Bone marrow (tissue), 2 donors: ENCODE measurements around the gene SYNJ1.
"Not testable (repeated sequence)": the region's sequence is repeated elsewhere in the genome, so short reads cannot be mapped to it uniquely, and the experiment has no call there.

Experiments
- DNase-seq, 2 donors: peaks; one replicate each; lab custom pipeline; 2025; lab: John Stamatoyannopoulos, UW

The SYNJ1 gene

GRCh38 chr21:32727687-32728455, at the start of gene SYNJ1:
Gene SYNJ1, minus strand, starts transcription at chr21:32728013. Its CDS starts 1,118 bp downstream, at chr21:32726895.
- DNase-seq, result peak; percentile 86 to 87

- DNase-seq, result no peak
These were observed 49.5 kb upstream of the SYNJ1 start for GRCh38 chr21:32777269-32777668.

GRCh38 chr21:32776743-32777142, 48.9 kb upstream of the SYNJ1 start:
- DNase-seq, result no peak

GRCh38 chr21:32773048-32773344, 45.2 kb upstream of the SYNJ1 start:
- DNase-seq, result not testable (repeated sequence)

- DNase-seq, result no peak
These were observed 44.7 kb upstream of the SYNJ1 start for GRCh38 chr21:32772281-32773047.

- peak in 1 of 2 donors; percentile 70 for DNase-seq
These were observed 43.2 kb upstream of the SYNJ1 start for GRCh38 chr21:32770871-32771523.

GRCh38 chr21:32768530-32768929, 40.7 kb upstream of the SYNJ1 start:
- no peak for DNase-seq

GRCh38 chr21:32765058-32765457, 37.2 kb upstream of the SYNJ1 start:
- DNase-seq, result no peak

- no peak for DNase-seq
These were observed 36.4 kb upstream of the SYNJ1 start for GRCh38 chr21:32764186-32764585.

- no peak for DNase-seq
These were observed 30.0 kb upstream of the SYNJ1 start for GRCh38 chr21:32757804-32758203.

GRCh38 chr21:32756096-32756495, 28.3 kb upstream of the SYNJ1 start:
- DNase-seq, result no peak

- DNase-seq, result no peak
These were observed 26.2 kb upstream of the SYNJ1 start for GRCh38 chr21:32753818-32754585.

- no peak for DNase-seq
These were observed 22.6 kb upstream of the SYNJ1 start for GRCh38 chr21:32750405-32750804.

GRCh38 chr21:32749662-32750061, 21.8 kb upstream of the SYNJ1 start:
- no peak for DNase-seq

- DNase-seq, result no peak
These were observed 20.7 kb upstream of the SYNJ1 start for GRCh38 chr21:32748529-32748928.

- no peak for DNase-seq
These were observed 19.6 kb upstream of the SYNJ1 start for GRCh38 chr21:32747396-32747795.

GRCh38 chr21:32746711-32747110, 18.9 kb upstream of the SYNJ1 start:
- DNase-seq, result not testable (repeated sequence)

- no peak for DNase-seq
These were observed 14.6 kb upstream of the SYNJ1 start for GRCh38 chr21:32742396-32742795.

GRCh38 chr21:32741336-32741735, 13.5 kb upstream of the SYNJ1 start:
- DNase-seq, result no peak

- DNase-seq, result no peak
These were observed 12.1 kb upstream of the SYNJ1 start for GRCh38 chr21:32739946-32740345.

GRCh38 chr21:32736083-32736482, 8.3 kb upstream of the SYNJ1 start:
- not testable (repeated sequence) for DNase-seq

GRCh38 chr21:32735524-32735923, 7.7 kb upstream of the SYNJ1 start:
- DNase-seq, result no peak
